ENCODE data around the gene GALNT4. TPM values are rescaled to one million over a fixed set of nuclear protein-coding genes. Genes with fewer than 3 reads are reported as not detected.
A peak's percentile ranks its signal among the peaks of the same experiment; 100 is the strongest.

Gene GALNT4
- total RNA-seq, 1 donor from 2014 or later, result 11.7 TPM

GRCh38 chr12:89529738-89530137, 5.1 kb upstream of the GALNT4 start:
- no peak for DNase-seq (ENCODE audit: low spot score)

GRCh38 chr12:89528434-89528833, 3.8 kb upstream of the GALNT4 start:
- DNase-seq (ENCODE audit: low spot score), result no peak

GRCh38 chr12:89525824-89526770, 1.5 kb upstream of the GALNT4 start, which contains the start of gene POC1B:
Gene POC1B (minus strand): TSS chr12:89526047. CDS start chr12:89525895, 152 bp downstream.
- peak; percentile 81 for DNase-seq (ENCODE audit: low spot score)

GRCh38 chr12:89525305-89525823, 768 bp upstream of the GALNT4 start:
- peak; percentile 48 for DNase-seq (ENCODE audit: low spot score)

GRCh38 chr12:89523843-89524540, 604 bp downstream of the GALNT4 start:
- no peak for DNase-seq (ENCODE audit: low spot score)

GRCh38 chr12:89523393-89523792, 1.2 kb downstream of the GALNT4 start:
- DNase-seq (ENCODE audit: low spot score), result no peak

- no peak for DNase-seq (ENCODE audit: low spot score)
These were observed 3.0 kb downstream of the GALNT4 start for GRCh38 chr12:89521364-89522223.

GRCh38 chr12:89517720-89518119, 6.9 kb downstream of the GALNT4 start:
- no peak for DNase-seq (ENCODE audit: low spot score)

- DNase-seq (ENCODE audit: low spot score), result no peak
These were observed 8.0 kb downstream of the GALNT4 start for GRCh38 chr12:89516633-89517032.

- no peak for DNase-seq (ENCODE audit: low spot score)
These were observed 9.8 kb downstream of the GALNT4 start for GRCh38 chr12:89514751-89515150.

- DNase-seq (ENCODE audit: low spot score), result no peak
These were observed 11.1 kb downstream of the GALNT4 start for GRCh38 chr12:89513544-89513943.

- no peak for DNase-seq (ENCODE audit: low spot score)
These were observed 17.4 kb downstream of the GALNT4 start for GRCh38 chr12:89507015-89507824.

- no peak for DNase-seq (ENCODE audit: low spot score)
These were observed 18.5 kb downstream of the GALNT4 start for GRCh38 chr12:89506050-89506449.

GRCh38 chr12:89504560-89505346, 19.8 kb downstream of the GALNT4 start:
- no peak for DNase-seq (ENCODE audit: low spot score)

GRCh38 chr12:89501793-89502192, 22.8 kb downstream of the GALNT4 start:
- no peak for DNase-seq (ENCODE audit: low spot score)

GRCh38 chr12:89499857-89500256, 24.7 kb downstream of the GALNT4 start:
- DNase-seq (ENCODE audit: low spot score), result no peak

- no peak for DNase-seq (ENCODE audit: low spot score)
These were observed 27.1 kb downstream of the GALNT4 start for GRCh38 chr12:89497467-89497866.

GRCh38 chr12:89497005-89497404, 27.6 kb downstream of the GALNT4 start:
- DNase-seq (ENCODE audit: low spot score), result no peak

- DNase-seq (ENCODE audit: low spot score), result no peak
These were observed 30.0 kb downstream of the GALNT4 start for GRCh38 chr12:89494411-89495231.

Measured in ureter (tissue), 1 donor.